Motor neuron (in vitro differentiated cells): ENCODE measurements around the gene CMC2. TPM values are rescaled to one million over a fixed set of nuclear protein-coding genes. Genes with fewer than 3 reads are reported as not detected.
A peak's percentile ranks its signal among the peaks of the same experiment; 100 is the strongest.

Experiments
- ATAC-seq, 8 experiments: fragments of 200-7000 bp; cut with Tn5 transposase; replicated peaks in 6 of 8; 2 replicates each; pipeline ENCODE4 v1.8.0; 2021; ENCODE audit warnings: mild to moderate bottlenecking in 8 of 8, moderate library complexity in 8 of 8
- H3K27ac ChIP-seq, 2 donors: fragments of 250-450 bp; sonication (Bioruptor Pico); 2 replicates each; pipeline ENCODE4 v1.9.0; 2021; ENCODE audit warnings: antibody characterized with exemption in 2 of 2, mild to moderate bottlenecking in 2 of 2, moderate library complexity in 1 of 2
- H3K4me1 ChIP-seq, 2 donors: fragments of 250-450 bp; sonication (Bioruptor Pico); replicated peaks in 1 of 2; 2 replicates each; pipeline ENCODE4 v1.6.1; 2021; ENCODE audit warnings: antibody characterized with exemption in 2 of 2, mild to moderate bottlenecking in 2 of 2, moderate library complexity in 1 of 2
- H3K4me3 ChIP-seq, 5 donors: fragments of 250-450 bp; sonication (Bioruptor Pico); 2 replicates each; pipeline ENCODE4 v1.9.0; 2021; ENCODE audit warnings: antibody characterized with exemption in 5 of 5, mild to moderate bottlenecking in 5 of 5, moderate library complexity in 4 of 5
- WGBS, 10 experiments: fragments of 450-650 bp; shearing (Covaris generic); methylation state at CpG; one replicate each; pipeline ENCODE4 v1.0.0; 2022; 5-methylcytosine and 5-hydroxymethylcytosine counted together
- in situ Hi-C, 9 experiments: fragments of 400-800 bp; cut with MboI; loops; one replicate each; pipeline ENCODE4 v1.15.0; 2021; ENCODE audit warnings: low sequenced_read_pairs in 9 of 9, low pct_unique_long_range_greater_than_20kb in 2 of 9; ENCODE audit not compliant: unreplicated experiment in 9 of 9
- total RNA-seq, 8 experiments: library from RNA; unstranded; fragments of 300-600 nt; gene quantifications; 2 replicates each; pipeline versions ENCODE4 v1.2.3 to v1.2.4, GENCODE V29; 2022

CMC2 gene
- total RNA-seq, 8 experiments from 2014 or later, result 36.6 to 76.1 (median 53.9) TPM

- Histone ChIP-seq H3K4me3 (no peak overlapping the region), H3K4me1 (peaks cover 3 to 10% of the 10 kb centered on the region in 2 donors), H3K27ac (no peak overlapping the region)
- no peak for ATAC-seq
- 67 to 100% (median 86%) methylated on average over 1 to 2 of the region's 3 CpGs; no CpG with 5 or more reads in 4 of the 10 experiments for WGBS, 10 experiments
- in situ Hi-C loops, result loop anchor here in 1 of 9 experiments (25.0 kb wide), 1 partner anchor 398 kb away; the partner anchor contains the start of gene DYNLRB2
Measured at GRCh38 chr16:80935691-80936090, 71.0 kb downstream of the CMC2 start.

GRCh38 chr16:80932708-80933095 is 74.0 kb downstream of the CMC2 start:
- peak overlapping the region in 1 of 5 donors; percentile 28 for H3K4me3 ChIP-seq
- WGBS, 10 experiments, result 9 to 87% (median 67%) methylated on average over 2 to 17 of the region's 20 CpGs; no CpG with 5 or more reads in 2 of the 10 experiments
- peaks cover 1 to 2% of the 10 kb centered on the region in 2 donors for H3K4me1 ChIP-seq
- in situ Hi-C loops, result loop anchor here in 1 of 9 experiments (25.0 kb wide), 1 partner anchor 395 kb away; the partner anchor contains the start of gene DYNLRB2
- ATAC-seq, result peak in 3 of 8 experiments; percentile 10 to 46 (median 22)
- H3K27ac ChIP-seq, result no peak overlapping the region

GRCh38 chr16:80931801-80932707 is 74.6 kb downstream of the CMC2 start:
- peak; percentile 73 to 92 (median 89) for ATAC-seq
- in situ Hi-C loops, result loop anchor here in 1 of 9 experiments (25.0 kb wide), 1 partner anchor 395 kb away; the partner anchor contains the start of gene DYNLRB2
- no peak overlapping the region for H3K27ac ChIP-seq

GRCh38 chr16:80924372-80924978 is 82.2 kb downstream of the CMC2 start:
- WGBS, 10 experiments, result 0 to 14% (median 0%) methylated on average over 1 to 5 of the region's 8 CpGs; no CpG with 5 or more reads in 4 of the 10 experiments
- no peak overlapping the region for H3K4me3 ChIP-seq
- in situ Hi-C loops, result no loop called here
- peak in 5 of 8 experiments; percentile 31 to 84 (median 58) for ATAC-seq
- no peak overlapping the region for H3K27ac ChIP-seq
- H3K4me1 ChIP-seq, result no peaks in the 10 kb centered on the region

More at GRCh38 chr16:80931801-80932707, 74.6 kb downstream of the CMC2 start:
- Histone ChIP-seq H3K4me3 (peak overlapping the region; percentile 26 to 30 (median 28)), H3K4me1 (no peaks in the 10 kb centered on the region)
- 3 to 13% (median 7%) methylated on average over 4 to 12 of the region's 67 CpGs; no CpG with 5 or more reads in 6 of the 10 experiments for WGBS, 10 experiments

- H3K4me1 ChIP-seq, result no peaks in the 10 kb centered on the region
- in situ Hi-C loops, result no loop called here
- no peak overlapping the region for H3K4me3 ChIP-seq
- ATAC-seq, result no peak
- WGBS, 10 experiments, result 33 to 100% (median 90%) methylated on average over 1 to 4 of the region's 4 CpGs; no CpG with 5 or more reads in 2 of the 10 experiments
- no peak overlapping the region for H3K27ac ChIP-seq
Measured at GRCh38 chr16:80923356-80923755, 83.3 kb downstream of the CMC2 start.

Other genes starting within 250 kb of the CMC2 start
- 10 to 100 TPM in 1 of 8 experiments, 1 to 10 TPM in 5, under 1 TPM in 2; 0.45 to 11.0 (median 4.2) TPM for gene CDYL2, start 202.3 kb downstream of the CMC2 start, total RNA-seq
- gene CENPN, start 329 bp upstream of the CMC2 start, total RNA-seq, result 10 to 100 TPM in 3 of 8 experiments, 1 to 10 TPM in 5; 3.2 to 38.2 (median 6.6) TPM
- gene ATMIN, start 29.0 kb upstream of the CMC2 start, total RNA-seq, result 10 to 100 TPM; 28.7 to 54.3 (median 31.4) TPM
- 1 to 10 TPM; 2.4 to 7.3 (median 4.5) TPM for gene C16orf46, start 70.4 kb upstream of the CMC2 start, total RNA-seq
- gene GCSH, start 89.5 kb upstream of the CMC2 start, total RNA-seq, result 100 to 1,000 TPM in 2 of 8 experiments, 10 to 100 TPM in 6; 43.1 to 177 (median 50.1) TPM
- gene BCO1, start 231.8 kb upstream of the CMC2 start, total RNA-seq, result 1 to 10 TPM in 1 of 8 experiments, under 1 TPM in 7; 0.05 to 1.5 (median 0.39) TPM